Memory B cell (primary cell): Measurements from ENCODE around the gene PUM1.
"Not testable (repeated sequence)": the region's sequence is repeated elsewhere in the genome, so short reads cannot be mapped to it uniquely, and the experiment has no call there.

Experiments
- ATAC-seq: fragments of 150-1000 bp; cut with Tn5 transposase; 2 replicates; pipeline ENCODE4 v1.10.0; 2021; ENCODE audit warnings: low read depth, mild to moderate bottlenecking, moderate library complexity
- DNase-seq, 2 donors: peaks; one replicate each; pipeline ENCODE4 v3.0.0; 2022; ENCODE audit warnings: low spot score in 2 of 2
- H3K27ac Mint-ChIP-seq: one replicate; pipeline ENCODE4 v1.8.0; 2022; ENCODE audit warnings: mild to moderate bottlenecking, moderate library complexity, mixed read lengths
- H3K27me3 Mint-ChIP-seq: one replicate; pipeline ENCODE4 v1.8.0; 2022; ENCODE audit warnings: mixed read lengths
- H3K36me3 Mint-ChIP-seq: one replicate; pipeline ENCODE4 v1.8.0; 2022; ENCODE audit warnings: mild to moderate bottlenecking, mixed read lengths
- H3K4me1 Mint-ChIP-seq: one replicate; pipeline ENCODE4 v1.8.0; 2022; ENCODE audit warnings: mixed read lengths
- H3K4me3 Mint-ChIP-seq: one replicate; pipeline ENCODE4 v1.8.0; 2022; ENCODE audit warnings: mild to moderate bottlenecking, moderate library complexity, mixed read lengths
- H3K9me3 Mint-ChIP-seq: one replicate; pipeline ENCODE4 v1.8.0; 2022; ENCODE audit warnings: mixed read lengths

PUM1 gene

DNA sequence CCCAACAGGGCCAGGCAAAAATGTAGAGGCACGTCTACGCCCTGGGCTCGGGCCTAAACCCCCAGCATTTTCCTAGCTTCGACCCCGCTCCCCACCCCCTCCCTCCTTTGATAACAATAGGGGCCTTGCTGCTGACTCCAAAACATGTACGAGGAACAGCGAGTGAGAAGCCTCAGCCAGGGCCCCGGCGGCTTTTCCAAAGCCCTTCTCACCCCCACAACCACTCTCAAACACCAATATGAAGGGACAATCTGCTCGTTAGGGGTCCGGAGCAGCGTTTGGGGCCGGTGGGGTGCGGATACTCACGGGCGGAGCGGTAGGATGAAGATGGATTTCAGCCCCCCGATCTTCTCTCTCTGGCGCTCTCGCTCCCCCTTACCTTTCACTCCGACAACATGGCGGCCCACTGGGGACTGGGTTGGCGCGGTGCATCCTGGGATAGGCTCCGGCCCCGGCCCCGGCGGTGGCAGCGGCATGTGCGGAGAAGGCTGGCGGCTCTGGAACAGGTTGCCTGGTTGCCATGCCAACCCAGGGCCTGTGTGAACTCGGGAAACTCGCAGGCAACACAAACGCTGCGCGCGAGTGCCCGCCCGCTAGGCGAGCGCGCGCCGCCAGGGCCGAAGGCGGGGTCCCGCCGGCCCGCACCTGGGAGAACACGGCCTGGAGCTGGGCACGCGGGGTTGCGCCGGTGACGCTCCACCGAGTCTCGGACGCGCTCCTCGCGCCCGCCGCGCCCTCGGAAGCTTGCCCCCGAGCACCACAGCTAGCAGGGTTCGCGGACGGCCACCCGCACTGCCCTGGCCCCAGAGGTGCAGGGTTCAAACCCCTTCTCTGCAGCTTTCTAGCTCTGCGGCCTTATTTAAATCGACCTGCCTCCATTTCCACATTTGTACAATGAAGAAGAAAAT lies at the start of gene PUM1:
TSS of gene PUM1 (minus strand) at position 408 of the 908 bp plus-strand sequence. CDS start 6,151 bp downstream, outside the sequence.
- Mint-ChIP-seq H3K27me3 (no peaks in the 10 kb centered on the region), H3K36me3 (peaks cover 2% of the 10 kb centered on the region)

DNA sequence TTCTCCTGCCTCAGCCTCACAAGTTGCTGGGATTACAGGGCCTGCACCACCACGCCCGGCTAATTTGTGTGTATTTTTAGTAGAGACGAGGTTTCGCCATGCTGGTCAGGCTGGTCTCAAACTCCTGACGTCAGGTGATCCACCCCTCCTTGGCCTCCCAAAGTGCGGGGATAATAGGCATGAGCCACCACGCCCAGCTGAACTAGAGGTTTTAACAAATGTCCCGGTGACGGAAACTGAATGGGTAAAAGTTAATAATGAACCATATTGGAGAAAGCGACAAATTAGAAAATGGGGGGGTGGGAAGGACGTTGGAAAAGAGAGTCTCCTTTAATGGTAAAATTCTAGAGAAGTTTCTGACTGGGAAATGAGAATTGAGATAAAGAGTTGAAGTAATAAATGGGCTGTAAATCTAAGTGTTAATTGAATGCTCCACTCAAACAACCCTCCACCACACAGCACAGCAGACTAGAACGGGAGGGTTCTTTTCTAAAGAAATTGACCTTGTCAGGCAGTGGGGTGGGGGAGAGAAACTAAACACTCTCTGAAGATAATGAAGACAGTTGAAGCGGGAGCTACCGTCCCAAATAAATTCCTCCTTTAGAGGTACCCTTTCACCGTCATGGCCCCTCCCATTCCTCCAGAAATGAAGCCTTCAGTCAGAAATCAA lies 46.9 kb upstream of the PUM1 start:
- Mint-ChIP-seq H3K27me3 (peaks cover 9% of the 10 kb centered on the region), H3K27ac (no peak overlapping the region), H3K4me3 (no peak overlapping the region), H3K9me3 (no peaks in the 10 kb centered on the region), H3K4me1 (peaks cover 8% of the 10 kb centered on the region), H3K36me3 (peaks cover 1% of the 10 kb centered on the region)
- ATAC-seq (no peak), DNase-seq (no peak)

More for the DNA sequence above, at the start of gene PUM1:
- DNase-seq, result peak; percentile 96 to 98
- H3K27ac Mint-ChIP-seq, result peak within 1 kb of the TSS; percentile 98
- no peaks in the 10 kb centered on the region for H3K9me3 Mint-ChIP-seq
- peak within 1 kb of the TSS; percentile 95 for H3K4me3 Mint-ChIP-seq
- ATAC-seq, result peak; percentile 92
- peaks cover 13% of the 10 kb centered on the region for H3K4me1 Mint-ChIP-seq

GRCh38 chr1:31111290-31111951 lies 45.9 kb upstream of the PUM1 start:
- Mint-ChIP-seq H3K36me3 (peaks cover 1% of the 10 kb centered on the region), H3K4me1 (peaks cover 8% of the 10 kb centered on the region), H3K27me3 (peaks cover 7% of the 10 kb centered on the region), H3K9me3 (no peaks in the 10 kb centered on the region), H3K4me3 (no peak overlapping the region), H3K27ac (no peak overlapping the region)
- no peak for DNase-seq
- ATAC-seq, result no peak

DNA sequence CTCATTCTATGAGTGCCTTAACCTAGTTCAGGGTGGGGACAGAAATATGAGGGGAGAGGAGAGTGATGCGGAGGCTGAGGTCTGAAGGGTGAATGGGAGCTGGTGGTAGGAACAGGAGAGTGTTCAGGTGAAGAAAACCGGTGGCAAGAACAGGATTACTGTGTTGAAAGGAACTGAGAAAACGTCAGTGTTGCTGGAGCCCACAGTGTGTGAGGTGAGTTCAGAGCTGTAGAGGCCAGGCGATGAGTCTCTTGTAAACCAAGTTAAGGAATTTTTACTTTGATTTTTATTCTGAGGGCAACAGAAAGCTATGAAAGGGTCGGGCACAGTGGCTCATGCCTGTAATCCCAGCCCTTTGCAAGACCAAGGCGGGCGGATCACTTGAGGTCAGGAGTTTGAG lies 45.3 kb upstream of the PUM1 start:
- no peak overlapping the region for H3K27ac Mint-ChIP-seq
- H3K27me3 Mint-ChIP-seq, result peaks cover 6% of the 10 kb centered on the region
- ATAC-seq (no peak), DNase-seq (no peak)
- H3K9me3 Mint-ChIP-seq, result no peaks in the 10 kb centered on the region
- H3K4me1 Mint-ChIP-seq, result peaks cover 8% of the 10 kb centered on the region
- no peak overlapping the region for H3K4me3 Mint-ChIP-seq
- peaks cover under 1% of the 10 kb centered on the region for H3K36me3 Mint-ChIP-seq

DNA sequence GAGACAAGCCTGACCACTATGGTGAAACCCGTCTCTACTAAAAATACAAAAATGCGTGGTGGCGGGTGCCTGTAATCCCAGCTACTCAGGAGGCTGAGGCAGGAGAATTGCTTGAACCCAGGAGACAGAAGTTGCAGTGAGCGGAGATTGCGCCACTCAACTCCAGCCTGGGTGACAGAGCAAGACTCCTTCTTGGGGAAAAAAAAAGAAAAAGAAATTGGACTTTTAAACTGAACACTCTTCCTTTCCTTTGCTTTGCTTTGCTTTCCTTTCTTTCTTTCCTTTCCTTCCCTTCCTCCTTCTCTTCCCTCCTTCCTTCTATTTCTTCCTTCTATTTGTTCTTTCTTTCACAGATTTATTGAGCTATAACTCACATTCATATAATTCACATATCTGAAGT lies 43.3 kb upstream of the PUM1 start:
- no peaks in the 10 kb centered on the region for H3K9me3 Mint-ChIP-seq
- DNase-seq, result no peak

GRCh38 chr1:31105646-31106045 lies 40.1 kb upstream of the PUM1 start:
- Mint-ChIP-seq H3K27ac (no peak overlapping the region), H3K27me3 (peaks cover 3% of the 10 kb centered on the region), H3K4me3 (no peak overlapping the region), H3K9me3 (no peaks in the 10 kb centered on the region), H3K36me3 (no peaks in the 10 kb centered on the region), H3K4me1 (peaks cover 8% of the 10 kb centered on the region)
- no peak for ATAC-seq
- DNase-seq, result no peak

More for the DNA sequence above, 43.3 kb upstream of the PUM1 start:
- no peak overlapping the region for H3K27ac Mint-ChIP-seq
- ATAC-seq, result no peak
- peaks cover 8% of the 10 kb centered on the region for H3K4me1 Mint-ChIP-seq
- H3K4me3 Mint-ChIP-seq, result no peak overlapping the region
- peaks cover 5% of the 10 kb centered on the region for H3K27me3 Mint-ChIP-seq
- H3K36me3 Mint-ChIP-seq, result no peaks in the 10 kb centered on the region

- peaks cover 2% of the 10 kb centered on the region for H3K36me3 Mint-ChIP-seq
- no peak for ATAC-seq
- no peak overlapping the region for H3K4me3 Mint-ChIP-seq
- no peak overlapping the region for H3K27ac Mint-ChIP-seq
- H3K4me1 Mint-ChIP-seq, result peaks cover under 1% of the 10 kb centered on the region
- no peaks in the 10 kb centered on the region for H3K9me3 Mint-ChIP-seq
- DNase-seq, result no peak
- no peaks in the 10 kb centered on the region for H3K27me3 Mint-ChIP-seq
Measured at GRCh38 chr1:31102501-31102950, 37.0 kb upstream of the PUM1 start.

DNA sequence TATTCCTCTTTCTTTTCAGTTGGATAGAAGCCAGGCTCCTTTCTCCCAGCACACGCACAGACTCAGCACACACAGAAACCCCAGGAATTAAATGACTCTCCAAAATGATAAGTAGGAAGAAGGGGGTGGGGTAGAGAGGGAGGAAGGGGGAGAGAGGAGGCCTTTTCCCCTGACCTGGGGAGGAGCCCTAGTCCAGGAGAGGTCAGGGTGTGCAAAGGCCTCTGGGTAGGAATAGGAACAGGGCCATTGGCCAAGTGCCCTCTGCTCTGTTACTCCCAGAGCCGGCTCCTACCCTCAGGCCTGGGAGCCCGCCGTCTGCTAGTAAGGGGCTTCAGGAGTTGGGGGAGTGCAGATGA lies 35.6 kb upstream of the PUM1 start:
- DNase-seq (no peak), ATAC-seq (no peak)
- H3K4me3 Mint-ChIP-seq, result no peak overlapping the region
- no peaks in the 10 kb centered on the region for H3K4me1 Mint-ChIP-seq
- H3K9me3 Mint-ChIP-seq, result no peaks in the 10 kb centered on the region
- H3K36me3 Mint-ChIP-seq, result peaks cover 2% of the 10 kb centered on the region
- no peaks in the 10 kb centered on the region for H3K27me3 Mint-ChIP-seq
- H3K27ac Mint-ChIP-seq, result no peak overlapping the region

GRCh38 chr1:31099293-31100032 lies 33.9 kb upstream of the PUM1 start:
- no peak overlapping the region for H3K27ac Mint-ChIP-seq
- DNase-seq (no peak), ATAC-seq (no peak)
- H3K9me3 Mint-ChIP-seq, result no peaks in the 10 kb centered on the region
- no peaks in the 10 kb centered on the region for H3K4me1 Mint-ChIP-seq
- no peaks in the 10 kb centered on the region for H3K27me3 Mint-ChIP-seq
- H3K4me3 Mint-ChIP-seq, result no peak overlapping the region
- peaks cover 2% of the 10 kb centered on the region for H3K36me3 Mint-ChIP-seq

DNA sequence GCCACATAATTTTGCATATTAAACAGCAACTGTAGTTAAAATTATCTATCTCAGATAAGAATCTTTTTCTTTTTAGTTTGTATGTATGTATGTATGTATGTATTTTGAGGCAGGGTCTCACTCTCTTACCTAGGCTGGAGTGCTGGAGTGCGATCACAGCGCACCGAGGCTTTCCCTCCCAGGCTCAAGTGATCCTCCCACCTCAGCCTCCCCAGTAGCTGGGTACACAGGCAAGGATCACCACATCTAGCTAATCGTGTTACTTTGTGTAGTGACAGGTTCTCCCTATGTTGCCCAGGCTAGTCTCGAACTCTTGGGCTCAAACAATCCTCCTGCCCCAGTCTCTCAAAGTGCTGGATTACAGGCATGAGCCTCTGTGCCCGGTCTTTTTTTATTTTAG lies 30.5 kb upstream of the PUM1 start:
- ATAC-seq, result no peak
- Mint-ChIP-seq H3K4me1 (no peaks in the 10 kb centered on the region), H3K36me3 (peaks cover 2% of the 10 kb centered on the region), H3K4me3 (no peak overlapping the region), H3K9me3 (no peaks in the 10 kb centered on the region), H3K27me3 (no peaks in the 10 kb centered on the region), H3K27ac (no peak overlapping the region)
- no peak for DNase-seq

DNA sequence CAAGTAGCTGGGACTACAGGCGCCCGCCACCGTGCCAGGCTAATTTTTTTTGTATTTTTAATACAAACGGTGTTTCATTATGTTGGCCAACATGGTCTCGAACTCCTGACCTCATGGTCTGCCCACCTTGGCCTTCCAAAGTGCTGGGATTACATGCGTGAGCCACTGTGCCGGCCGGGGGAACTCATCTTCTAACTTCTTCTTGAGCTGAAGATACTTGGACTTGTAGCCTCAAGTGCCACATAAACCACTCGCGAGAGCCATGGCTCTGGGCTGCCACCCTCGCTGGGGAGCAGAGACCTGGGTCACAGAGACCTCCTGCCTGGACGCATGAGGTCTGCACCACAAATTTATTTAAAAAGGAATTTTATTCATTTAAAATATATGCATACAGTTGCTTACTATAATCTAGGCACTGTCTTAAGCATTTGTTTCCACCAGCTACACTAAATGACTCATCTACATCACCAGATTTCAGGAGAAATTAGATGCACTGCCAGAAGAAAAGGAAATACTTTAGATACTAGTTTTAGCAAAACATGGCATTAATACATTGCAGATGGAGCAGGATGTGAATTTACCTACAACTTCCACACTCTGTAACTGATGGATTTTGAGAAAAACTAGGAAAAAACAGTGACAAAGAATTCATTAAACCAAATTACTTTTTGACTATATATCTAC lies 29.9 kb upstream of the PUM1 start:
- no peak overlapping the region for H3K4me3 Mint-ChIP-seq
- peaks cover 2% of the 10 kb centered on the region for H3K36me3 Mint-ChIP-seq
- DNase-seq, result no peak
- ATAC-seq, result no peak
- H3K9me3 Mint-ChIP-seq, result no peaks in the 10 kb centered on the region
- no peaks in the 10 kb centered on the region for H3K4me1 Mint-ChIP-seq
- no peaks in the 10 kb centered on the region for H3K27me3 Mint-ChIP-seq
- H3K27ac Mint-ChIP-seq, result no peak overlapping the region

DNA sequence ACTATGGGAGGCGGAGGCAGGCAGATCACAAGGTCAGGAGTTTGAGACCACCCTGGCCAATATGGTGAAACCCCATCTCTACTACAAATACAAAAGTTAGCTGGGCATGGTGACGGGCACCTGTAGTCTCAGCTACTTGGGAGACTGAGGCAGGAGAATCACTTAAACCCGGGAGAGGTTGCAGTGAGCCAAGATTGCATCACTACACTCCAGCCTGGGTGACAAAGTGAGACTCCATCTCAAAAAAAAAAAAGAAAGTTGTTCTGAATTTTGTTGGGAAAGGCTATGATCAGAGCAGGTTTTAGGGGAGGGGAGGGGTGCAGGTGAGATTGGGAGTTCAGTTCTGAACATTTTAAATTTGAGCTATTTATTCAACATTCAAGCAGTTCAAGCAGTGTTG lies 22.6 kb upstream of the PUM1 start:
- not testable (repeated sequence) for H3K4me3 Mint-ChIP-seq, H3K27me3 Mint-ChIP-seq, H3K4me1 Mint-ChIP-seq, DNase-seq, H3K27ac Mint-ChIP-seq, H3K36me3 Mint-ChIP-seq, H3K9me3 Mint-ChIP-seq, ATAC-seq

DNA sequence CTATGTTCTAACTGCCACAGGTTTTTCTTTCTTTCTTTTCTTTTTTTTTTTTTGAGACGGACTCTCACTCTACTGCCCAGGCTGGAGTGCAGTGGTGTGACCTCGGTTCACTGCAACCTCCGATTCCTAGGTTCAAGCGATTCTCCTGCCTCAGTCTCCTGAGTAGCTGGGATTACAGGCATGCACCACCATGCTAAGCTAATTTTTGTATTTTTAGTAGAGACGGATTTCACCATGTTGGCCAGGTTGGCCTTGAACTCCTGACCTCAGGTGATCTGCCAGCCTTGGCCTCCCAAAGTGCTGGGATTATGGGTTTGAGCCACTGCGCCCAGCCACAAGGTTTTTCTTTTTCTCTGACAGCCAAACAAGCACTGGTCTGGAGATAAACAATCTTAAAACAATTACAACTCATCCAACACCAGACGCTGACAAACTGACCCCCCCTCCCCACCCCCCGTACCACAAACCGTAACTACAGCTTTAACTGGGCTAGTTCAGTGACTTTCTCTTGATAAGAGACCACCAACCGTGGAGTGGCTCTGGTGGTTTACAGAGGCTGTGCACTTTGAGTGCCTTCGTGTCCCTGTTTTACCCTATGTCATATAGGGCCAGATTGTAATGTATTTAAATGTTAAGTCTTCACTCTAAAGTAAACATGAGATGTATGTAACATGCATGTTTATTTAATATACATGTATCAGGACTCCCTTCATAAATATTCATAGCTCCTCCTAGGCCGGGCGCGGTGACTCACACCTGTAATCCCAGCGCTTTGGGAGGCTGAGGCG lies 19.5 kb upstream of the PUM1 start:
- H3K4me1 Mint-ChIP-seq, result no peaks in the 10 kb centered on the region
- peaks cover 1% of the 10 kb centered on the region for H3K27me3 Mint-ChIP-seq
- ATAC-seq (no peak), DNase-seq (no peak)
- H3K27ac Mint-ChIP-seq, result no peak overlapping the region
- H3K4me3 Mint-ChIP-seq, result no peak overlapping the region
- no peaks in the 10 kb centered on the region for H3K9me3 Mint-ChIP-seq
- H3K36me3 Mint-ChIP-seq, result no peaks in the 10 kb centered on the region
